Small intestine (tissue), 7 donors: ENCODE measurements around the gene VWA5B1. TPM values are rescaled to one million over a fixed set of nuclear protein-coding genes. Genes with fewer than 3 reads are reported as not detected.

Experiments
- DNase-seq, 2 donors: peaks; one replicate each; pipeline versions ENCODE4 v3.0.0 to v3.0.0-alpha.2; 2013
- FAIRE-seq: peaks from 2 replicates; lab custom pipeline; 2012; peaks lifted over from hg19 to GRCh38; lab: Jason Lieb, UNC
- H3K27ac ChIP-seq, 3 donors: one replicate each; pipeline ENCODE4 v1.5.1; 2013; ENCODE audit warnings: low read length in 2 of 3, mild to moderate bottlenecking in 2 of 3, control low read depth in 1 of 3, inconsistent platforms in 1 of 3, low read depth in 1 of 3, moderate library complexity in 1 of 3
- H3K27me3 ChIP-seq, 3 donors: one replicate each; pipeline ENCODE4 v1.6.1; 2013; ENCODE audit warnings: low read length in 3 of 3, inconsistent platforms in 1 of 3; ENCODE audit not compliant: control insufficient read depth in 3 of 3, insufficient read depth in 3 of 3
- H3K36me3 ChIP-seq, 3 donors: one replicate each; pipeline ENCODE4 v1.6.1; 2013; ENCODE audit warnings: low read length in 3 of 3, inconsistent platforms in 1 of 3, low read depth in 1 of 3, mild to moderate bottlenecking in 1 of 3, moderate library complexity in 1 of 3; ENCODE audit not compliant: control insufficient read depth in 3 of 3, insufficient read depth in 2 of 3
- H3K4me1 ChIP-seq, 3 donors: one replicate each; pipeline ENCODE4 v1.6.1; 2013; ENCODE audit warnings: low read length in 2 of 3, inconsistent platforms in 1 of 3, low read depth in 1 of 3, mild to moderate bottlenecking in 1 of 3, moderate library complexity in 1 of 3; ENCODE audit not compliant: control insufficient read depth in 3 of 3, insufficient read depth in 2 of 3
- H3K4me3 ChIP-seq, 3 donors: one replicate each; pipeline ENCODE4 v1.5.1; 2013; ENCODE audit warnings: low read length in 3 of 3, control low read depth in 1 of 3, inconsistent platforms in 1 of 3, low read depth in 1 of 3, mild to moderate bottlenecking in 1 of 3, moderate library complexity in 1 of 3
- H3K9me3 ChIP-seq, 2 donors: one replicate each; pipeline ENCODE4 v1.6.1; 2013; ENCODE audit warnings: low read depth in 1 of 2, low read length in 1 of 2; ENCODE audit not compliant: control insufficient read depth in 2 of 2, insufficient read depth in 1 of 2
- WGBS, 3 donors: extraction: QIAGEN DNeasy Blood & Tissue Kit; methylation state at CpG; one replicate each; pipeline ENCODE4 v1.1.7; 2013; 5-methylcytosine and 5-hydroxymethylcytosine counted together
- polyA plus RNA-seq, 4 donors: library from polyadenylated mRNA; stranded (reverse) in 3 of 4; unstranded in 1 of 4; fragments of 200-250 nt in 3 of 4; fragments of 120-200 nt in 1 of 4; gene quantifications; one replicate each; pipeline versions ENCODE4 v1.2.1 to v1.2.3, GENCODE V29; 2013
- donor health status: healthy with polysubstance abuse.
- donor health status: control.
- donor health status: control.
- donor health status: Bipolar disorder and iron deficiency.
- donor health status: healthy.

The VWA5B1 gene
- polyA plus RNA-seq, 4 donors = 0.01 to 1.5 TPM; not detected in 2

- Histone ChIP-seq H3K4me1 (no peaks in the 10 kb centered on the region), H3K36me3 (no peaks in the 10 kb centered on the region), H3K4me3 (no peak overlapping the region), H3K27me3 (peaks cover 0 to 8% (median 2%) of the 10 kb centered on the region in 3 donors), H3K9me3 (no peaks in the 10 kb centered on the region), H3K27ac (no peak overlapping the region)
- 87 to 88% (median 87%) methylated on average over 12 of the region's 12 CpGs for WGBS, 3 donors
- FAIRE-seq (no peak), DNase-seq (no peak)
Measured at GRCh38 chr1:20349971-20350370, 59.3 kb downstream of the VWA5B1 start.

- Histone ChIP-seq H3K27me3 (peaks cover 0 to 8% (median 2%) of the 10 kb centered on the region in 3 donors), H3K36me3 (no peaks in the 10 kb centered on the region), H3K4me1 (no peaks in the 10 kb centered on the region), H3K9me3 (no peaks in the 10 kb centered on the region), H3K27ac (no peak overlapping the region), H3K4me3 (no peak overlapping the region)
- FAIRE-seq (no peak), DNase-seq (no peak)
- 80 to 90% (median 89%) methylated on average over 7 of the region's 7 CpGs for WGBS, 3 donors
Measured at GRCh38 chr1:20350421-20350820, 59.7 kb downstream of the VWA5B1 start.

GRCh38 chr1:20351911-20352701 lies 61.4 kb downstream of the VWA5B1 start:
- Histone ChIP-seq H3K9me3 (no peaks in the 10 kb centered on the region), H3K27ac (no peak overlapping the region), H3K4me1 (no peaks in the 10 kb centered on the region), H3K27me3 (peaks cover 0 to 5% (median 0%) of the 10 kb centered on the region in 3 donors), H3K4me3 (no peak overlapping the region), H3K36me3 (no peaks in the 10 kb centered on the region)
- DNase-seq (no peak), FAIRE-seq (no peak)
- WGBS, 3 donors = 66 to 75% (median 72%) methylated on average over 9 of the region's 9 CpGs

- no peak for FAIRE-seq
- WGBS, 3 donors = 87 to 91% (median 90%) methylated on average over 17 of the region's 17 CpGs
- H3K27me3 ChIP-seq = peaks cover 0 to 5% (median 0%) of the 10 kb centered on the region in 3 donors
- peaks cover 0 to 5% (median 0%) of the 10 kb centered on the region in 3 donors for H3K4me1 ChIP-seq
- no peaks in the 10 kb centered on the region for H3K9me3 ChIP-seq
- no peak overlapping the region for H3K27ac ChIP-seq
- no peak for DNase-seq
- no peak overlapping the region for H3K4me3 ChIP-seq
- no peaks in the 10 kb centered on the region for H3K36me3 ChIP-seq
Measured at GRCh38 chr1:20353836-20354235, 63.2 kb downstream of the VWA5B1 start.

GRCh38 chr1:20354610-20355009 lies 63.9 kb downstream of the VWA5B1 start:
- Histone ChIP-seq H3K9me3 (no peaks in the 10 kb centered on the region), H3K27me3 (peaks cover 0 to 5% (median 0%) of the 10 kb centered on the region in 3 donors), H3K27ac (no peak overlapping the region), H3K36me3 (no peaks in the 10 kb centered on the region), H3K4me3 (no peak overlapping the region), H3K4me1 (peaks cover 2 to 6% (median 3%) of the 10 kb centered on the region in 3 donors)
- no peak for FAIRE-seq
- 86 to 94% (median 92%) methylated on average over 4 of the region's 4 CpGs for WGBS, 3 donors
- DNase-seq = no peak

GRCh38 chr1:20355101-20355827 lies 64.6 kb downstream of the VWA5B1 start:
- H3K27ac ChIP-seq = no peak overlapping the region
- no peak for FAIRE-seq

GRCh38 chr1:20355828-20356735 lies 65.4 kb downstream of the VWA5B1 start:
- H3K27me3 ChIP-seq = peaks cover 0 to 8% (median 0%) of the 10 kb centered on the region in 3 donors
- DNase-seq = no peak
- 73 to 83% (median 75%) methylated on average over 9 of the region's 9 CpGs for WGBS, 3 donors
- H3K36me3 ChIP-seq = no peaks in the 10 kb centered on the region
- no peak overlapping the region for H3K4me3 ChIP-seq
- no peaks in the 10 kb centered on the region for H3K9me3 ChIP-seq
- no peak for FAIRE-seq
- no peak overlapping the region for H3K27ac ChIP-seq
- peaks cover 2 to 6% (median 3%) of the 10 kb centered on the region in 3 donors for H3K4me1 ChIP-seq

More at GRCh38 chr1:20355101-20355827, 64.6 kb downstream of the VWA5B1 start:
- Histone ChIP-seq H3K9me3 (no peaks in the 10 kb centered on the region), H3K36me3 (no peaks in the 10 kb centered on the region), H3K4me3 (no peak overlapping the region), H3K4me1 (peaks cover 2 to 6% (median 3%) of the 10 kb centered on the region in 3 donors), H3K27me3 (peaks cover 0 to 5% (median 0%) of the 10 kb centered on the region in 3 donors)
- 82 to 85% (median 85%) methylated on average over 14 of the region's 14 CpGs for WGBS, 3 donors
- no peak for DNase-seq
